ENCODE measurements around the gene RBFOX2.

Gene RBFOX2

DNA sequence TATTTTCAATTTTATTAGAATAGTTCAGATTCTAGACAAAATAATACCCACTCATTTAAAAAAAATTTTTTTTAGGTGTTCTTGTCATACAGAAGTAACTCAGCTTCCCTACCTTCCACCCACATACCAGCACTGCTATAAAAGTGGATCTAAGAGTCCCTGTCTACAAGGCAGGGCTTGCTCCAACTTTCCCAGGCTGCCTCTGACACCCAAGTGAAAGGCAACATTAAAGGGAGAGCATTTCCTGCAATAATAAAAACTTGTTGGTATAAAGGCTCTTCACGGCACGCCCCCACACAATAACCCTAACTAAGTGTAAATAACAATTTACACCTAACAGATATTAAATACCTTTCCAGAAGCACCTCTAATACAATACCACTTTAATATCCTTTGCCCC lies 183.7 kb downstream of the RBFOX2 start:
- Histone ChIP-seq H3K9ac (ENCODE audit: low read length in 2 of 2) (no peak overlapping the region), H3K27me3 (ENCODE audit: control insufficient read depth in 1 of 2, insufficient read depth in 2 of 2, low read length in 2 of 2) (no peaks in the 10 kb centered on the region), H3K36me3 (ENCODE audit: control insufficient read depth in 2 of 2, insufficient read depth in 2 of 2, low read length in 2 of 2) (no peaks in the 10 kb centered on the region), H3K9me3 (ENCODE audit: control insufficient read depth in 2 of 2, low read length in 2 of 2) (no peaks in the 10 kb centered on the region), H3K4me1 (ENCODE audit: control insufficient read depth, insufficient read depth, low read length) (no peaks in the 10 kb centered on the region), H3K4me3 (ENCODE audit: low read length in 2 of 2) (no peak overlapping the region), H3K27ac (ENCODE audit: low read length) (no peak overlapping the region)

DNA sequence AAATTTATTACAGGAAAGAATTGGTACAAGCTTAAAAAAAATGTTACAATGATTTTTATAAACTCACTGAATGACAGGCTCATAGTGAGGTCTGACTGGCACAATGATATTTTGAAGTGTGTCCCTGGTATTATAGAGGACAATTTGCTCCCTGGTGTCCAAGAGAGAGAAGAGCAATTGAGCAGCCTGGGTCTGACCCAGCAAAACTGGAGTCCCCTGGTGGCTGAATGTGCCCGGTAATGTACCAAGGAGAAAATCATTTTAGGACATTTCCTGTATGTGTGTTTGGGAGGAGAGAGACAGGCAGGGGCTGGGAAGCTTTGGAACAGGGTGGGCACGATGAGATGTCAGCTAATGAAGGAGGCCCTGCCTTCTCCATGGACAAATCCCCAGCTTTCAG lies 185.7 kb downstream of the RBFOX2 start:
- Histone ChIP-seq H3K27ac (ENCODE audit: low read length) (peak overlapping the region; percentile 18), H3K4me1 (ENCODE audit: control insufficient read depth, insufficient read depth, low read length) (peaks cover 4% of the 10 kb centered on the region), H3K27me3 (ENCODE audit: control insufficient read depth in 1 of 2, insufficient read depth in 2 of 2, low read length in 2 of 2) (no peaks in the 10 kb centered on the region), H3K9ac (ENCODE audit: low read length in 2 of 2) (no peak overlapping the region), H3K4me3 (ENCODE audit: low read length in 2 of 2) (no peak overlapping the region), H3K9me3 (ENCODE audit: control insufficient read depth in 2 of 2, low read length in 2 of 2) (no peaks in the 10 kb centered on the region), H3K36me3 (ENCODE audit: control insufficient read depth in 2 of 2, insufficient read depth in 2 of 2, low read length in 2 of 2) (no peaks in the 10 kb centered on the region)

DNA sequence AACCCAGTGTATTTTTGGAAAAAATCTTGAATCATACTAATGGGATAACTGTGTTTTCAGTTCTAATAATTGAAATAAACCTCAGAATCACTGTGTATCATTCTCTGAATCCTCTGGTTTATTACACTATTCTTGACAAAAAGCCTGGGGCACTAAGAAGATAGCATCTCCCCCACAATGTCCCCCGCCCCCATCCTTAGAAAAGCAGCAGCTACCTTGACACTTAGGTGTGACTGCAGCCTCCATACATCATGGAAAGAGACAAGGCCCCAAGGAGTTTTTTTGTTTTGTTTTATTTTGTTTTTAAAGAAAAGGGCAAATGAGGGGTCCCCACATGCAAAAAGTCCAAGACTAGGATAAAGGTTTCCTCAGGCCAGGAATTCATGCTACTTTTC lies 186.1 kb downstream of the RBFOX2 start:
- Histone ChIP-seq H3K4me3 (ENCODE audit: low read length in 2 of 2) (no peak overlapping the region), H3K4me1 (ENCODE audit: control insufficient read depth, insufficient read depth, low read length) (peaks cover 4% of the 10 kb centered on the region), H3K9me3 (ENCODE audit: control insufficient read depth in 2 of 2, low read length in 2 of 2) (no peaks in the 10 kb centered on the region), H3K27ac (ENCODE audit: low read length) (peak overlapping the region; percentile 18), H3K27me3 (ENCODE audit: control insufficient read depth in 1 of 2, insufficient read depth in 2 of 2, low read length in 2 of 2) (no peaks in the 10 kb centered on the region), H3K36me3 (ENCODE audit: control insufficient read depth in 2 of 2, insufficient read depth in 2 of 2, low read length in 2 of 2) (no peaks in the 10 kb centered on the region), H3K9ac (ENCODE audit: low read length in 2 of 2) (no peak overlapping the region)

DNA sequence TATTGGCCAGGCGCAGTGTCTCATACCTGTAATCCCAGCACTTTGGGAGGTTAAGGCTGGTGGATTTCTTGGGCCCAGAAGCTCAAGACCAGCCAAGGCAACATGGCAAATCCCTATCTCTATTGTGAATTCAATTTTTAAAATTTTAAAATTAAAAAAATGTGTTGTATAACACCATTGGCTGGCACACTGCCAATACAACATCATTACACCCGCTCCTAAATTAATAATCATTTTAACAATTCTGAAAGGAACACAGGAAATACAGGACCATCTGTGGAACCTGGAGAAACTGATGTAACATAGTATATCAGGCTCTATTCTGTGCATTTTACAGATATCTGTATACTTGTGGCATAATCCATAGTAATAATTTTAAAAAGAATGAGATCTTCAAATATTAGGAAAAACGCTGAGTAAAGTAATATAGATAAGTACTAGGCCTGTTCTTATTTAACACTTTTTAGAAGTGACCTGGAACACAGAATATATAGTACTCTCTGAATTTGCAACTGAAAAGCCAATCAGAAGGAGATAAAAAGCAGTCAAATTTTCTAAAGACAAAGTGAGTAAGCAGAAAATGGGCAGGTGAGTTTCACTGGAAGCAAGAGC lies 186.6 kb downstream of the RBFOX2 start:
- H3K27ac ChIP-seq (ENCODE audit: low read length), result no peak overlapping the region
- no peak overlapping the region for H3K4me3 ChIP-seq (ENCODE audit: low read length in 2 of 2)
- H3K9me3 ChIP-seq (ENCODE audit: control insufficient read depth in 2 of 2, low read length in 2 of 2), result no peaks in the 10 kb centered on the region
- no peaks in the 10 kb centered on the region for H3K27me3 ChIP-seq (ENCODE audit: control insufficient read depth in 1 of 2, insufficient read depth in 2 of 2, low read length in 2 of 2)
- no peaks in the 10 kb centered on the region for H3K36me3 ChIP-seq (ENCODE audit: control insufficient read depth in 2 of 2, insufficient read depth in 2 of 2, low read length in 2 of 2)
- H3K4me1 ChIP-seq (ENCODE audit: control insufficient read depth, insufficient read depth, low read length), result peaks cover 4% of the 10 kb centered on the region
- no peak overlapping the region for H3K9ac ChIP-seq (ENCODE audit: low read length in 2 of 2)

DNA sequence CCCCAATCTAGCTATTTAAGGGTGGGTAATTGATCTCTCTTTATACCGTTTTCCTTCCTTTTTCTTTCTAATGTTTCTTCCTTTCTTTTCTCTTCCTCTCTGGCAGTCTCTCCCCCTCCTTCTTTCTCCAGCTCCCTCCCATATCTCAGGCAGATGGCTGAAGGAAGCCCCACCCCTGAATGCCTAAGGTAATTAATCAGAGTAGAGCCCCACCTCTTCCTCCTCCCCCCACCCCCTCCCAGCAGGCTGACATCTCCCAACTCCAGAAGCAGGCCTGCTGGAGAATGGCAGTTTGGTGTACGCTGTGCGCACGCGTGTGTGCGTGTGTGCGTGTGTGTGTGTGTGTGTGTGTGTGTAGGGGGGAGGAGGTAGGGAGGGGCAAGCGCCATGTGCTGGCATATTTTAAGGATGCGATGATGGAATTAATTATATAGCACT lies 188.3 kb downstream of the RBFOX2 start:
- Histone ChIP-seq H3K4me1 (ENCODE audit: control insufficient read depth, insufficient read depth, low read length) (peaks cover 16% of the 10 kb centered on the region), H3K27ac (ENCODE audit: low read length) (peak overlapping the region; percentile 56), H3K27me3 (ENCODE audit: control insufficient read depth in 1 of 2, insufficient read depth in 2 of 2, low read length in 2 of 2) (no peaks in the 10 kb centered on the region), H3K4me3 (ENCODE audit: low read length in 2 of 2) (peak overlapping the region; percentile 59 to 71), H3K9ac (ENCODE audit: low read length in 2 of 2) (peak overlapping the region; percentile 43 to 58), H3K36me3 (ENCODE audit: control insufficient read depth in 2 of 2, insufficient read depth in 2 of 2, low read length in 2 of 2) (no peaks in the 10 kb centered on the region), H3K9me3 (ENCODE audit: control insufficient read depth in 2 of 2, low read length in 2 of 2) (no peaks in the 10 kb centered on the region)

DNA sequence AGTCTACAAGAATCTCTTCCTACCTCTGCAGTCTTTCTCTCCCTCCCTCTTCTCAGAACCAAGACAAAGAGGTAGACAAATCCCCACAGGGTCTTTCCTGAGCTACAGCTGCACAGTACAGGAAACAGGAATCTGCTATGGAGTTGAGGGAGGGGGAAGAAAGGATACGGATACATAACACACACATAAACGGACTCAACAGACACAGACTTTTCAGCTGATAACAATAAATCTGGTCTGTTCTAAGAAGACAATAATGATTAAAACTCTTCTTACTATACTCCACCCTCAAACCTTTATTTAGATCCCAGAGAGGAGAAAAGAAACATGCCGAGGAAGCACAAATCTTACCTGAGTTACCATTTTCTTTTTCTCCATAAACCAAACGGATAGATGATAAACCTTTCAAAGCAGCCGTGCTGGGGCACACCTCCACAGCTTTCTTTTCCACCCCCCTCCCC lies 188.8 kb downstream of the RBFOX2 start:
- Histone ChIP-seq H3K4me1 (ENCODE audit: control insufficient read depth, insufficient read depth, low read length) (peaks cover 20% of the 10 kb centered on the region), H3K27ac (ENCODE audit: low read length) (peak overlapping the region; percentile 56), H3K36me3 (ENCODE audit: control insufficient read depth in 2 of 2, insufficient read depth in 2 of 2, low read length in 2 of 2) (no peaks in the 10 kb centered on the region)

DNA sequence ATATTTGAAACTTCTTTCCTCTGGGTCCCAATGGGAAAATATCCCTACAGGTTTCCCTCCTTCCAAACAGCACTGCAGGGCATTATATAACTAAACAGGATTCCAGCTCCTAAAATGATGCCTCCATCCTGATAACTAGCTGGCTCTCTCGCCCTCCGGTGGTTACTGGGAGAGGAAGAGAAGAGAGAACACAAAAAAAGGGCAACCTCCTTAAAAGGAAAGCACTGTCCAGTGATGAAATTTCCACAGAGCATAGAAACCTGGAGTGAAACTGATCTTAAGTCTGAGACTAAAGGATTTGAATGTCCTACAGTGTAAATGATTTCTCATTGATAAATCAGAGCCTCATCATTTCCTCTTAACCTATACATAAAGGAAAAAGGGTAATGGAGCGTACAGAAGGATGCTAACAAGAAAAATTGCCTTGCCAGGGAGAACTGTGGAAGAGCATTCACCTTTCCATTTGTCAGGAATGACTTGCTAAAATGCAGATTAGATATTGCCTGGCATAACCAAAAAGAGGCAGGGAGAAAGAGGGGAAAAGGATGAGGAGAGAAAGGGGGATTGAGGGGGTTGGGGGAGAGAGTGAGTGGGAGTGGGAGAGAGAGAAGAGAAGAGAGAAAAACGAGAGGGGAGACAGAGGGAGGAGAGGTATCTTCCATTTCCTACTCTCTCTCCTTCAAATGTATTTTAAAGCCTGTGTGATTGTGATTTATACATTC lies 189.6 kb downstream of the RBFOX2 start:
- Histone ChIP-seq H3K4me3 (ENCODE audit: low read length in 2 of 2) (peak overlapping the region; percentile 59 to 71), H3K4me1 (ENCODE audit: control insufficient read depth, insufficient read depth, low read length) (peaks cover 25% of the 10 kb centered on the region), H3K9me3 (ENCODE audit: control insufficient read depth in 2 of 2, low read length in 2 of 2) (no peaks in the 10 kb centered on the region), H3K27me3 (ENCODE audit: control insufficient read depth in 1 of 2, insufficient read depth in 2 of 2, low read length in 2 of 2) (no peaks in the 10 kb centered on the region), H3K27ac (ENCODE audit: low read length) (peak overlapping the region; percentile 56), H3K36me3 (ENCODE audit: control insufficient read depth in 2 of 2, insufficient read depth in 2 of 2, low read length in 2 of 2) (no peaks in the 10 kb centered on the region), H3K9ac (ENCODE audit: low read length in 2 of 2) (peak overlapping the region; percentile 7 to 58)

More for the DNA sequence above, 188.8 kb downstream of the RBFOX2 start:
- H3K4me3 ChIP-seq (ENCODE audit: low read length in 2 of 2), result peak overlapping the region; percentile 59 to 71
- H3K9me3 ChIP-seq (ENCODE audit: control insufficient read depth in 2 of 2, low read length in 2 of 2), result no peaks in the 10 kb centered on the region
- H3K9ac ChIP-seq (ENCODE audit: low read length in 2 of 2), result peak overlapping the region; percentile 43 to 58
- no peaks in the 10 kb centered on the region for H3K27me3 ChIP-seq (ENCODE audit: control insufficient read depth in 1 of 2, insufficient read depth in 2 of 2, low read length in 2 of 2)

DNA sequence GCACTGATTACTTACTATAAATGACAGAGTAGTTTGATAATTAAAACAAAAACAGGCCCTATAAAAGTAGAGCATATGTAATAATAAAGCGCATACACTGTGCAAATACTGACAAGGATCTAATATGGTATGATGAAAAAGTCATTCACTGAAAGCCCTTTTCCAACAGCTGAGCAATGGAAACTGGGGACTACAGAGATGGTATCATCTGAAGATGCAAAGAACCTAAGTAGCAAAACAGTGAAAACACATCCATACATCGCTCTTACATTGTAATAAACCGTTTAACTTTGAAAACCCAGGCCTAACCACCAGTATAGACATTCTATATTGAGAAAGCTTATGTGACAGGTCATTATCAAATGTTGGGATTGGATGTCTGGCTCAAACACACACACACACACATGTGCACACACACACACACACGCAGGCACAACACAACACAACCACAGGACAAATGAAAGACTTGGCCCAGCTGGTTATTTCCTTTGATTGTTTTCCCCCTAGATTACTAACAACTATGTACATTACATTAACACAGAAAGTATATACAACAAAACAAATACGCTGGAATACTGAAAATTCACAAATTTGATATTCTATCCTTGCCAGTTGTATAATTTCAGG lies 191.4 kb downstream of the RBFOX2 start:
- H3K9ac ChIP-seq (ENCODE audit: low read length in 2 of 2), result no peak overlapping the region
- no peaks in the 10 kb centered on the region for H3K9me3 ChIP-seq (ENCODE audit: control insufficient read depth in 2 of 2, low read length in 2 of 2)
- no peak overlapping the region for H3K27ac ChIP-seq (ENCODE audit: low read length)
- H3K4me3 ChIP-seq (ENCODE audit: low read length in 2 of 2), result no peak overlapping the region
- peaks cover 25% of the 10 kb centered on the region for H3K4me1 ChIP-seq (ENCODE audit: control insufficient read depth, insufficient read depth, low read length)
- no peaks in the 10 kb centered on the region for H3K27me3 ChIP-seq (ENCODE audit: control insufficient read depth in 1 of 2, insufficient read depth in 2 of 2, low read length in 2 of 2)
- H3K36me3 ChIP-seq (ENCODE audit: control insufficient read depth in 2 of 2, insufficient read depth in 2 of 2, low read length in 2 of 2), result no peaks in the 10 kb centered on the region

DNA sequence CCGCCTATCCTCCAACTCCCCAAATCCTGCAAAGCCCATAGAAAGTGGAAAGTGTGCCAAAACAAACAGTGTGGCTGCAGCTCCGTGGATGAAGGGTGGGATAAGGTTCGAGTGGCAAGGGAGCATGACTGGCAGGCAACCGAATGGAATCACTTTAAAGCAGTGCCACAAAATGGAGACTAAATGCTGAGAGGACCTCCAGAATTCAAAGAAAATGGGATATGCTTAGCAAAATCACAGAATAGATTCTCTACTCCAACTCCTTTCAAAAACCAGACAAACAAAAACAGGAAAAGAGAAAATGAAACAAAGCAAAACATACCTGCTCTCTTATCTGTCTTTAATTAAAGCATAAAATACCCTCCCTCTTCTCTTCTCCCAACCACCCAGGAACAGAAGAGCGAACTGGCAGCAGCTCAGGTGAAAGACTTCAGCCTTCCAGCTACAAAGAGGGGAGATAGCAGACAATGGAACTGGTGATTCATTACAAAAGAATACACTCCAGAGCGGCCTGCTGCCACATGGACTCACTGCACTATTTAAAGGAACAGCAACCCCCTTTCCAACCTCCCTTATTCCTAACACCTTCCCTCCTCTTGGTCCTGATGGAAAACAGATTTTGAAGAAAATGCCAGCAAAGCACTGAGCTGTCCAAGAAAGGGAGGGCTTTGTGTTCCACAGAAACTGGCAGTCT lies 192.5 kb downstream of the RBFOX2 start:
- H3K36me3 ChIP-seq (ENCODE audit: control insufficient read depth in 2 of 2, insufficient read depth in 2 of 2, low read length in 2 of 2), result no peaks in the 10 kb centered on the region
- peak overlapping the region; percentile 36 to 51 for H3K9ac ChIP-seq (ENCODE audit: low read length in 2 of 2)
- peaks cover 25% of the 10 kb centered on the region for H3K4me1 ChIP-seq (ENCODE audit: control insufficient read depth, insufficient read depth, low read length)
- peak overlapping the region; percentile 25 for H3K27ac ChIP-seq (ENCODE audit: low read length)
- H3K9me3 ChIP-seq (ENCODE audit: control insufficient read depth in 2 of 2, low read length in 2 of 2), result no peaks in the 10 kb centered on the region
- no peaks in the 10 kb centered on the region for H3K27me3 ChIP-seq (ENCODE audit: control insufficient read depth in 1 of 2, insufficient read depth in 2 of 2, low read length in 2 of 2)
- H3K4me3 ChIP-seq (ENCODE audit: low read length in 2 of 2), result peak overlapping the region; percentile 66 to 73

DNA sequence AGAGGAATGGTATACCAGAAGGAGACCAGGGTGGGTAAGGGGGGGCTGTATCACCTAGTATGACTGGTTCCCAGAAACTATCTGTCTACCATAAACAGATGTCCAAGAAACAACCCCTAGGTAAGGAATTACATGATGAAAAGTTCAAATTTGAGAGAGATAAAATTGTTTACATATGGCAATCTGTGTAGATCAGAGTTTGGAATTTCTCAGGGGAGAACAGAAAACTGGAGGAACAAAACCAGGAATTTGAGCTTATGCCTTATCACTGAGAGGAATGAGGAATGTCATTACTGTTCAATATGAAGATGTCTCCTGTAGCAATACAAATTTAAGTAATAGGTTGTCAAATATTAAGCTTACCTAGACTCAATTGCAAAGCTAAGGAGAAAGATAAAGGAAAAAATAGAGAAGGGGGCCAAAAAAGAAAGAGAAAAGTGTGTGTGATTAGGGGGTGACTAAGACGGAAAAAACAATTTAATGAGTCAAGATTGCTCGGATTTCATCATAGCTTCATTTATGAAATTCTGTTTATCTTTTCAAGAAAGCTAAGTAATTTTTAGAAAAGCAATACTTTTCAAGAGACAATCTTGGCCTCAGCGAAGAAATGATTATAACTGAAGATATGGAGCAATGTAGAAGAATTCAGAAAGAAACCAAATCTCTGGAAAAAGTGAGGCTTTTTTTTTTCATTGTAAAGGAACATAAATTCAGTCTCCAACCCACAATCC lies 193.2 kb downstream of the RBFOX2 start:
- Histone ChIP-seq H3K27ac (ENCODE audit: low read length) (peak overlapping the region; percentile 25), H3K4me3 (ENCODE audit: low read length in 2 of 2) (peak overlapping the region; percentile 66 to 73), H3K9ac (ENCODE audit: low read length in 2 of 2) (peak overlapping the region; percentile 36 to 51), H3K36me3 (ENCODE audit: control insufficient read depth in 2 of 2, insufficient read depth in 2 of 2, low read length in 2 of 2) (no peaks in the 10 kb centered on the region), H3K27me3 (ENCODE audit: control insufficient read depth in 1 of 2, insufficient read depth in 2 of 2, low read length in 2 of 2) (no peaks in the 10 kb centered on the region), H3K4me1 (ENCODE audit: control insufficient read depth, insufficient read depth, low read length) (peaks cover 25% of the 10 kb centered on the region), H3K9me3 (ENCODE audit: control insufficient read depth in 2 of 2, low read length in 2 of 2) (no peaks in the 10 kb centered on the region)

All from stomach smooth muscle (tissue), 2 donors.